Measurements from ENCODE around the gene PDZRN4.

PDZRN4 gene

GRCh38 chr12:41361738-41362137 is 173.6 kb downstream of the PDZRN4 start:
- no peaks in the 10 kb centered on the region for H3K36me3 Mint-ChIP-seq (ENCODE audit: low read depth)

DNA sequence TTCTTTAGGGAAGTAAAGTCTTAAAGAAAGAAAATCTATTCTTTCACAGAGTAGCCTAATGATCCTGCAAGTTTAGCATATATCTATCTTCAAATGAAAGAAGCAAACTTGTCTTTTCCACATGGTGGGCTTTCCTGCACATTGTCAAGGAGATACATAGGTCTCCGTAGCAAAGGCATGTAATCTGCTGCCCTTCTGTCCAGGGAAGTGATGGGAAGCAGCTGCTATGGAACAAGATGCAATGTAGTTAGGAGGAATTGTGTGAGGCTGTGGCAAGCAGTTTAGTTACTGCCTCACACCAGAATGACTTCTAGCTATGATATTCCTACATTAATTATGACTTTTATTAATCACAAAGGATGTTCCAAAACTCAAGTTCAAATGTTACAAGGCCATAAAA is 174.4 kb downstream of the PDZRN4 start:
- TF ChIP-seq CTCF (IDR thresholded peaks at IDR 0.05) = no peak
- DNase-seq = no peak
- Mint-ChIP-seq H3K4me1 (peaks cover 16% of the 10 kb centered on the region), H3K4me3 (no peak overlapping the region), H3K9me3 (peaks cover 3% of the 10 kb centered on the region), H3K36me3 (ENCODE audit: low read depth) (no peaks in the 10 kb centered on the region), H3K27ac (peak overlapping the region; percentile 45), H3K27me3 (ENCODE audit: low read depth, poor library complexity) (no peaks in the 10 kb centered on the region)

More at GRCh38 chr12:41361738-41362137, 173.6 kb downstream of the PDZRN4 start:
- H3K27ac Mint-ChIP-seq = no peak overlapping the region
- H3K27me3 Mint-ChIP-seq (ENCODE audit: low read depth, poor library complexity) = no peaks in the 10 kb centered on the region
- peak; percentile 2 for DNase-seq
- TF ChIP-seq CTCF (IDR thresholded peaks at IDR 0.05) = no peak
- no peak overlapping the region for H3K4me3 Mint-ChIP-seq
- H3K4me1 Mint-ChIP-seq = peaks cover 16% of the 10 kb centered on the region
- H3K9me3 Mint-ChIP-seq = peaks cover 3% of the 10 kb centered on the region

DNA sequence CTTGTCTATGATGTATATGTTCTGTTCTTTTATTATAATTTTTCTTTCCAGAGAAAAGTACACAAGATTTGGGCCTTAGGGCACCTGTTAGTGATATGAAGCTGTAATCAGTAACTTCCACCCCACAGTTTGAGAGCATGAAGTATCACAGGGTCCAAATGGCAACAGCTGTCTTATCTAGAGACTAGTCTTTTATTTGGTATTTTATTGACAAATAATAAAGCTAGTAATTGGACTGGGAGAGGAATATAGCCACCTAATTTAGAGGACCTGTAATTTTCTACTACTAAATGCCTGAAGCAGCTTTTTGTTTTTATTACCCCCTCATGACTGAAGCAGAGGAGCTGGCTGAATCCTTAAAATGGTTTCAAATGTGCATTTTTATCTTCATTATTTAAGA is 174.8 kb downstream of the PDZRN4 start:
- H3K27ac Mint-ChIP-seq = no peak overlapping the region
- TF ChIP-seq CTCF (IDR thresholded peaks at IDR 0.05) = no peak
- H3K9me3 Mint-ChIP-seq = peaks cover 4% of the 10 kb centered on the region
- no peaks in the 10 kb centered on the region for H3K36me3 Mint-ChIP-seq (ENCODE audit: low read depth)
- no peak for DNase-seq
- H3K27me3 Mint-ChIP-seq (ENCODE audit: low read depth, poor library complexity) = peaks cover 2% of the 10 kb centered on the region
- H3K4me3 Mint-ChIP-seq = no peak overlapping the region
- peaks cover 16% of the 10 kb centered on the region for H3K4me1 Mint-ChIP-seq

GRCh38 chr12:41364211-41364610 is 176.1 kb downstream of the PDZRN4 start:
- H3K4me3 Mint-ChIP-seq = no peak overlapping the region
- TF ChIP-seq CTCF (IDR thresholded peaks at IDR 0.05) = no peak
- no peak for DNase-seq
- peaks cover 16% of the 10 kb centered on the region for H3K4me1 Mint-ChIP-seq
- no peak overlapping the region for H3K27ac Mint-ChIP-seq
- H3K36me3 Mint-ChIP-seq (ENCODE audit: low read depth) = no peaks in the 10 kb centered on the region
- peaks cover 8% of the 10 kb centered on the region for H3K9me3 Mint-ChIP-seq
- peaks cover 3% of the 10 kb centered on the region for H3K27me3 Mint-ChIP-seq (ENCODE audit: low read depth, poor library complexity)

GRCh38 chr12:41365653-41366171 is 177.6 kb downstream of the PDZRN4 start:
- TF ChIP-seq CTCF (IDR thresholded peaks at IDR 0.05) = no peak
- peaks cover 3% of the 10 kb centered on the region for H3K27me3 Mint-ChIP-seq (ENCODE audit: low read depth, poor library complexity)
- DNase-seq = peak; percentile 10
- no peak overlapping the region for H3K4me3 Mint-ChIP-seq
- H3K36me3 Mint-ChIP-seq (ENCODE audit: low read depth) = no peaks in the 10 kb centered on the region
- H3K4me1 Mint-ChIP-seq = peaks cover 16% of the 10 kb centered on the region
- peak overlapping the region; percentile 86 for H3K27ac Mint-ChIP-seq
- peaks cover 5% of the 10 kb centered on the region for H3K9me3 Mint-ChIP-seq

DNA sequence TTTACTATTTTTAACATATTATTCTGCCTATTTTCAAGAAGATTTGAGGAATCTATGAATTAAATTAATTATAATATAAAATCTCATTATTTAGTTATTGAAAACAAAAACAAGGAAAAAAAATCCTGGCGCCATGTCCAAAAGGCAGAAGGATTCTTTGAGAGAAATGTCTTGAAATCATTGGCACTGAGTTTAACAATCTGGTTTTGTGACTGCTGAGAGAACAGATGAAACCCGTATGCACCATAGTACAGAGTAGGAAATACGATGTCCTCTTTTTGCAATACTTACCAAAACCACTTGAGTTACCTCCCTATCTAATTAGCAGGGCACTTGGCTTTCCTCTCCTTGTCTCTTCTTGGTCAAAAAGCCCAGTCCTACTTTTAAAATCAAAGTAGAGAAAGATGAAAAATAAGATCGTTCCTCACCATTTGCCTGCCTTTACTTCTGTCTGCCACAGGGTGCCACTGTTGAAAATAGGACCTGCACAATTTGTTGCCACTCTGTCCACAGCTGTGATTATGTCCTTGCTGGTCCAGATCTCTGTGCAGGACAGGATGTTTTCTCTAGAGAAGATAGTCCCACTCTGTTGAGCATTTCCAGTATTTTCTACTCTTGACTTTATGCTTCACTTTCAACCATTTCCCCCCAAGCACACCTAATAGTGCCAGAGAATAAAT is 179.7 kb downstream of the PDZRN4 start:
- Mint-ChIP-seq H3K27me3 (ENCODE audit: low read depth, poor library complexity) (peaks cover 3% of the 10 kb centered on the region), H3K36me3 (ENCODE audit: low read depth) (no peaks in the 10 kb centered on the region), H3K4me3 (no peak overlapping the region), H3K9me3 (peaks cover 13% of the 10 kb centered on the region), H3K27ac (no peak overlapping the region), H3K4me1 (no peaks in the 10 kb centered on the region)
- no peak for TF ChIP-seq CTCF (IDR thresholded peaks at IDR 0.05)
- DNase-seq = no peak
